ENCODE measurements around the gene CCDC180. TPM values are rescaled to one million over a fixed set of nuclear protein-coding genes. Genes with fewer than 3 reads are reported as not detected.

Gene CCDC180
- total RNA-seq, 2 donors from 2014 or later: 4.9 to 10.9 TPM

DNA sequence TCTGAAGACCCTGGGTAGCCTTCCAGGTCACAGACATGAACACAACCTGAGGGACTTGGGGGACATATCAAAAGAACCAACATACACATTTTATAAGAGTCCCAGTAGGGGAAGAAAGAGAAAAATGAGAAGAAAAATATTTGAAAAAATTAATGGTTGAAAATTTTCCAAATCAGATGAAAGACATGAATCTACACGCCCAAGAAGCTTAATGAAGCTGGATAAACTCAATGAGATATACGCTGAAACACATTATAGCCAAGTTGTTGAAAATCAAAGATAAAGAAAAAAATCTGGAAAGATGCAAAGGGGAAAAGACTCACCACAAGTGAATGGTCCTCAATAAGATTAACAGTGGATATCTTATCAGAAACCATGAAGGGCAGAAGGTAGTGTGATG, 9.6 kb upstream of the CCDC180 start:
- Mint-ChIP-seq H3K27me3 (ENCODE audit: insufficient read depth) (peaks cover 3% of the 10 kb centered on the region), H3K9me3 (peaks cover 15% of the 10 kb centered on the region), H3K4me1 (peaks cover 11% of the 10 kb centered on the region), H3K27ac (no peak overlapping the region), H3K4me3 (no peak overlapping the region), H3K36me3 (ENCODE audit: low read depth) (peaks cover 21% of the 10 kb centered on the region)
- 73 to 88% methylated on average over 2 of the region's 2 CpGs for WGBS, 2 experiments (ENCODE audit: insufficient coverage in 1 of 2, insufficient read length in 1 of 2)
- TF ChIP-seq CTCF (conservative IDR thresholded peaks at IDR 0.05): no peak
- Histone ChIP-seq H3K4me3 (ENCODE audit: low read length) (no peak overlapping the region), H3K4me1 (ENCODE audit: control insufficient read depth, insufficient read depth, low read length) (peaks cover 5% of the 10 kb centered on the region), H3K9ac (ENCODE audit: extremely low read depth, low read length, poor library complexity, severe bottlenecking) (no peak overlapping the region), H3K36me3 (ENCODE audit: control insufficient read depth, insufficient read depth, low read length) (no peaks in the 10 kb centered on the region), H3K27me3 (ENCODE audit: control insufficient read depth, insufficient read depth, low read length, poor library complexity, severe bottlenecking) (no peaks in the 10 kb centered on the region), H3K27ac (ENCODE audit: low read depth, low read length) (no peak overlapping the region), H3K9me3 (ENCODE audit: control insufficient read depth, low read length) (peaks cover 22% of the 10 kb centered on the region)
- DNase-seq: no peak

- TF ChIP-seq CTCF (conservative IDR thresholded peaks at IDR 0.05): no peak
- no peak overlapping the region for H3K27ac ChIP-seq (ENCODE audit: low read depth, low read length)
- no peak for DNase-seq
- Mint-ChIP-seq H3K36me3 (ENCODE audit: low read depth) (peaks cover 18% of the 10 kb centered on the region), H3K4me1 (peaks cover 3% of the 10 kb centered on the region), H3K27ac (no peak overlapping the region), H3K9me3 (peaks cover 28% of the 10 kb centered on the region), H3K4me3 (no peak overlapping the region), H3K27me3 (ENCODE audit: insufficient read depth) (peaks cover 3% of the 10 kb centered on the region)
- peaks cover 22% of the 10 kb centered on the region for H3K9me3 ChIP-seq (ENCODE audit: control insufficient read depth, low read length)
- no peak overlapping the region for H3K9ac ChIP-seq (ENCODE audit: extremely low read depth, low read length, poor library complexity, severe bottlenecking)
- no peaks in the 10 kb centered on the region for H3K36me3 ChIP-seq (ENCODE audit: control insufficient read depth, insufficient read depth, low read length)
- no peaks in the 10 kb centered on the region for H3K27me3 ChIP-seq (ENCODE audit: control insufficient read depth, insufficient read depth, low read length, poor library complexity, severe bottlenecking)
- WGBS, 2 experiments (ENCODE audit: insufficient coverage in 1 of 2, insufficient read length in 1 of 2): 83 to 92% methylated on average over 1 to 2 of the region's 2 CpGs
- no peak overlapping the region for H3K4me3 ChIP-seq (ENCODE audit: low read length)
- H3K4me1 ChIP-seq (ENCODE audit: control insufficient read depth, insufficient read depth, low read length): no peaks in the 10 kb centered on the region
These were observed 7.5 kb upstream of the CCDC180 start for GRCh38 chr9:97299809-97300414.

- no peaks in the 10 kb centered on the region for H3K36me3 ChIP-seq (ENCODE audit: control insufficient read depth, insufficient read depth, low read length)
- H3K4me1 ChIP-seq (ENCODE audit: control insufficient read depth, insufficient read depth, low read length): no peaks in the 10 kb centered on the region
- DNase-seq: no peak
- 88% methylated on average over 1 of the region's 1 CpG; no CpG with 5 or more reads in 1 of the 2 experiments for WGBS, 2 experiments (ENCODE audit: insufficient coverage in 1 of 2, insufficient read length in 1 of 2)
- Mint-ChIP-seq H3K4me1 (peaks cover 3% of the 10 kb centered on the region), H3K36me3 (ENCODE audit: low read depth) (peaks cover 12% of the 10 kb centered on the region), H3K9me3 (peaks cover 28% of the 10 kb centered on the region), H3K27me3 (ENCODE audit: insufficient read depth) (peaks cover 3% of the 10 kb centered on the region), H3K4me3 (no peak overlapping the region), H3K27ac (no peak overlapping the region)
- peaks cover 22% of the 10 kb centered on the region for H3K9me3 ChIP-seq (ENCODE audit: control insufficient read depth, low read length)
- no peak overlapping the region for H3K9ac ChIP-seq (ENCODE audit: extremely low read depth, low read length, poor library complexity, severe bottlenecking)
- H3K4me3 ChIP-seq (ENCODE audit: low read length): no peak overlapping the region
- no peak for TF ChIP-seq CTCF (conservative IDR thresholded peaks at IDR 0.05)
- H3K27ac ChIP-seq (ENCODE audit: low read depth, low read length): no peak overlapping the region
- H3K27me3 ChIP-seq (ENCODE audit: control insufficient read depth, insufficient read depth, low read length, poor library complexity, severe bottlenecking): no peaks in the 10 kb centered on the region
These were observed 6.9 kb upstream of the CCDC180 start for GRCh38 chr9:97300586-97300985.
